Loucy (cell line): ENCODE measurements around the gene GNAZ.

Source experiments
- H2AFZ ChIP-seq: fragments of 200-600 bp; sonication (generic); 2 replicates; pipeline ENCODE4 v1.6.0; 2016; ENCODE audit warnings: antibody characterized with exemption, mild to moderate bottlenecking, low read length, moderate library complexity
- H3F3A ChIP-seq: fragments of 200-600 bp; 2 replicates; pipeline ENCODE4 v1.6.0; 2016; ENCODE audit warnings: antibody characterized with exemption, low read depth, mild to moderate bottlenecking
- H3K27me3 ChIP-seq: fragments of 200-600 bp; sonication (generic); 2 replicates; pipeline ENCODE4 v1.6.1; 2014; ENCODE audit warnings: low read length, mild to moderate bottlenecking; ENCODE audit not compliant: insufficient read depth, poor library complexity, severe bottlenecking
- H3K36me3 ChIP-seq: fragments of 200-600 bp; sonication (generic); 2 replicates; pipeline ENCODE4 v1.6.1; 2016; ENCODE audit warnings: low read length; ENCODE audit not compliant: insufficient read depth
- H3K4me1 ChIP-seq: fragments of 200-600 bp; sonication (generic); 2 replicates; pipeline ENCODE4 v1.5.1; 2014; ENCODE audit warnings: low read length, mild to moderate bottlenecking; ENCODE audit not compliant: insufficient read depth, poor library complexity, severe bottlenecking
- H3K4me2 ChIP-seq: fragments of 200-600 bp; sonication (generic); 2 replicates; pipeline ENCODE4 v1.6.0; 2014; ENCODE audit warnings: antibody characterized with exemption, low read length, low read depth, mild to moderate bottlenecking; ENCODE audit not compliant: poor library complexity, severe bottlenecking
- H3K4me3 ChIP-seq: fragments of 200-600 bp; sonication (generic); 2 replicates; pipeline ENCODE4 v1.5.1; 2014; ENCODE audit warnings: low read length, mild to moderate bottlenecking, mixed read lengths; ENCODE audit not compliant: poor library complexity, severe bottlenecking
- H3K79me2 ChIP-seq: fragments of 200-600 bp; sonication (generic); 2 replicates; pipeline ENCODE4 v1.6.1; 2014; ENCODE audit warnings: low read length; ENCODE audit not compliant: insufficient read depth
- H3K9ac ChIP-seq: fragments of 200-600 bp; sonication (generic); 2 replicates; pipeline ENCODE4 v1.6.0; 2014; ENCODE audit warnings: mild to moderate bottlenecking, low read depth, low read length, moderate library complexity; ENCODE audit not compliant: poor library complexity, severe bottlenecking
- H3K9me2 ChIP-seq: fragments of 200-600 bp; sonication (generic); replicated peaks from 2 replicates; pipeline ENCODE4 v1.6.1; 2016; ENCODE audit warnings: low read depth, low read length, mixed read lengths
- H3K9me3 ChIP-seq: fragments of 200-600 bp; sonication (generic); 2 replicates; pipeline ENCODE4 v1.6.1; 2014; ENCODE audit warnings: mild to moderate bottlenecking, antibody characterized with exemption, low read length, low read depth; ENCODE audit not compliant: insufficient read depth
- H4K20me1 ChIP-seq: fragments of 200-600 bp; sonication (generic); 2 replicates; pipeline ENCODE4 v1.6.0; 2014; ENCODE audit warnings: antibody characterized with exemption, low read length, mild to moderate bottlenecking; ENCODE audit not compliant: insufficient read depth, poor library complexity, severe bottlenecking
- CTCF ChIP-seq: fragments of 200-600 bp; sonication (generic); conservative IDR thresholded peaks from 2 replicates; pipeline ENCODE4 v1.5.1; 2014; ENCODE audit warnings: mild to moderate bottlenecking, antibody characterized with exemption, low read length
- EZH2phosphoT487 ChIP-seq: fragments of 200-600 bp; IDR thresholded peaks from 2 replicates; pipeline ENCODE4 v1.6.1; 2018; ENCODE audit warnings: antibody characterized with exemption, mild to moderate bottlenecking, moderate library complexity, borderline replicate concordance

GNAZ gene

GRCh38 chr22:23155831-23156230, 85.5 kb downstream of the GNAZ start:
- H3F3A ChIP-seq, result no peaks in the 10 kb centered on the region
- H3K79me2 ChIP-seq, result no peaks in the 10 kb centered on the region
- no peaks in the 10 kb centered on the region for H3K27me3 ChIP-seq
- no peak for TF ChIP-seq EZH2phosphoT487
- TF ChIP-seq CTCF, result no peak
- no peaks in the 10 kb centered on the region for H3K9me2 ChIP-seq
- H3K4me2 ChIP-seq, result no peak overlapping the region
- peaks cover 3% of the 10 kb centered on the region for H3K4me1 ChIP-seq
- no peak overlapping the region for H3K4me3 ChIP-seq
- H3K9ac ChIP-seq, result no peak overlapping the region
- H2AFZ ChIP-seq, result no peak overlapping the region
- no peaks in the 10 kb centered on the region for H4K20me1 ChIP-seq
- H3K36me3 ChIP-seq, result no peaks in the 10 kb centered on the region
- no peaks in the 10 kb centered on the region for H3K9me3 ChIP-seq

DNA sequence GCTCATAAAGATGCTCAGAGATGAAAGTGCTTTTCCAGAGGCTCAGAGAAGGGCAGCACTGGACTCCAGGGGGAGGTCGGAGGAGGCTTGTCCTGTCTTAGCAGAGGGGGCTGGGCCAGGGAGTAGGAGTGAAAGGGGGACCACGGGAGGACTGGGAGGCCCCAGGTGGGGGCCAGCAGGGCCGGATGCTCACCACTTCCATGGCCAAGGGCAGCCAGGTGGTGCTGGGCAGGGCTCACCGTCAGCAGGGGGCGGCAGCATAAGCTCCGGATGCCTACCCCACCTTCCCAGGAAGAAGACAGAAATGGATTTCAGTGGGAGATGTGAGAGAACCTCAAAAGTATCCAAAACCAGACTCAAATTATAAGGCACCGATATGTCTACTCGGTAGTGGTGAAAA, 86.0 kb downstream of the GNAZ start:
- no peaks in the 10 kb centered on the region for H3K27me3 ChIP-seq
- H3K79me2 ChIP-seq, result no peaks in the 10 kb centered on the region
- no peak overlapping the region for H3K4me2 ChIP-seq
- H3K36me3 ChIP-seq, result no peaks in the 10 kb centered on the region
- no peaks in the 10 kb centered on the region for H4K20me1 ChIP-seq
- peaks cover 3% of the 10 kb centered on the region for H3K4me1 ChIP-seq
- no peak overlapping the region for H3K9ac ChIP-seq
- H2AFZ ChIP-seq, result no peak overlapping the region
- no peaks in the 10 kb centered on the region for H3F3A ChIP-seq
- TF ChIP-seq EZH2phosphoT487, result no peak
- TF ChIP-seq CTCF, result no peak; the same call in 1 of the 2 replicates
- H3K9me3 ChIP-seq, result no peaks in the 10 kb centered on the region
- no peaks in the 10 kb centered on the region for H3K9me2 ChIP-seq
- H3K4me3 ChIP-seq, result no peak overlapping the region

DNA sequence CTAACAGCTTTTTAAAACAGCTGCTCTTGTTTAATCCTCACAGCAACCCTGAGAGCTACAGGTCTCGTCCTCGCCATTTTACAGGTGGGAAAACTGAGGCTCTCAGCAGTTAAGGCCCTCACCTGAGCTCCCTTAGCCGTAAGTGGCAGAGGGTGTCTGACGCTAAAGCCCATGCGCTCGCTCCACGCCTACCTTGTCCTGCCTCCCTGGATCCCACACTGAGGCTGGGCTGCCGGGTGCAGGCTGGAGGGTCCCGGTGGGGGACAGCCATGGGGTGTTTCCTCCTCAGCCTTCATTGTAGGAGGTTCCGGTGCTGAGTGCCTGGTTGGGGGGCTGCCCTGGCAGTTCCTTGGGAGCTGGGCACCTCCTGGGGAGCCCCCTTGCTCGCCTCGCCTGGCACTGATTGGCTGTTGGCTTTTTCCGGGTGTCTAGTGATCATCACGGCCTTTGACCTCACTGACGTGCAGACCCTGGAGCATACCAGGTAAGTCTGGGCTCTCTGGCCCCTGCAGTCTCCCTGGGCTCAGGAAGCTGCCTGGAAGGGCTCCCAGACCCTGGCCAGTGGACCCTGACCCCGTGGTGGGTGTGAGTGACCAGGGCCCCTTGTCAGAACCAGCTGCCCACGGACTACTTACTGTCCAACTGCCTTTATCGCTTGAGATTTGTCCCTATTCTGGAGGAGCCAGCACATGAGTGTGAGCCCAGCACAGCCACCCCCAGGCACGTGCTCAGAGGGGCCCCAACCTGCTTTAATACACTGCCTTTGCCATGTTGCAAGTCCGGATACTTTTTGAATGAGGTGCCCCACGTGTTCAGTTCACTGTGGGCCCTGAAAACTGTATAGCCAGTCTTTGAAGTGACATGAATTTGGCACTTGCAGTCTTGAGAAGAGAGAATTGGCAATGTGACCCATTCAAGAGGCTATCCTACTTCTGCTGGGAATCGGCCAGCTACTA, 87.5 kb downstream of the GNAZ start:
- no peak overlapping the region for H2AFZ ChIP-seq
- H3K4me3 ChIP-seq, result no peak overlapping the region
- H3K4me2 ChIP-seq, result no peak overlapping the region
- no peaks in the 10 kb centered on the region for H3K9me2 ChIP-seq
- H3K9me3 ChIP-seq, result no peaks in the 10 kb centered on the region
- H3K79me2 ChIP-seq, result no peaks in the 10 kb centered on the region
- no peaks in the 10 kb centered on the region for H4K20me1 ChIP-seq
- H3K27me3 ChIP-seq, result no peaks in the 10 kb centered on the region
- H3K36me3 ChIP-seq, result no peaks in the 10 kb centered on the region
- no peaks in the 10 kb centered on the region for H3F3A ChIP-seq
- TF ChIP-seq CTCF (no peak), EZH2phosphoT487 (no peak)
- peaks cover 3% of the 10 kb centered on the region for H3K4me1 ChIP-seq
- H3K9ac ChIP-seq, result no peak overlapping the region
